Measurements from ENCODE around the gene GRXCR2.

GRCh38 chr5:145859897-145860296, 12.9 kb downstream of the GRXCR2 start:
- no peak for TF ChIP-seq ZNF274 (IDR thresholded peaks at IDR 0.05; ENCODE audit: low read depth, low read length)
- no peak for TF ChIP-seq YY1 (IDR thresholded peaks at IDR 0.05; ENCODE audit: insufficient read depth, insufficient read length)

All from NT2/D1 (cell line).